ENCODE measurements around the gene ST6GALNAC1.

The ST6GALNAC1 gene

GRCh38 chr17:76582660-76583059, 60.9 kb downstream of the ST6GALNAC1 start:
- Histone ChIP-seq H3K79me2 (ENCODE audit: insufficient read depth, low read length) (no peaks in the 10 kb centered on the region), H3K9ac (ENCODE audit: low read length) (no peak overlapping the region), H3K36me3 (ENCODE audit: low read length) (no peaks in the 10 kb centered on the region), H3K4me3 (ENCODE audit: insufficient read depth, low read length, poor library complexity, severe bottlenecking) (no peak overlapping the region), H3K4me2 (ENCODE audit: low read depth, low read length, poor library complexity, severe bottlenecking) (no peak overlapping the region), H3K9me3 (ENCODE audit: insufficient read depth, low read length) (no peaks in the 10 kb centered on the region), H4K20me1 (ENCODE audit: low read depth, low read length) (no peaks in the 10 kb centered on the region), H3K9me2 (replicated peaks; ENCODE audit: insufficient read depth, low read length) (no peaks in the 10 kb centered on the region), H2AFZ (ENCODE audit: low read depth, low read length, severe bottlenecking) (no peak overlapping the region), H3K27me3 (ENCODE audit: low read length) (no peaks in the 10 kb centered on the region), H3F3A (ENCODE audit: insufficient read depth) (no peaks in the 10 kb centered on the region), H3K27ac (ENCODE audit: low read depth, low read length) (no peak overlapping the region)
- TF ChIP-seq EZH2phosphoT487 (conservative IDR thresholded peaks at IDR 0.05; ENCODE audit: low read length): no peak
- TF ChIP-seq CTCF (IDR thresholded peaks at IDR 0.05; ENCODE audit: insufficient read depth, low read length, poor library complexity, severe bottlenecking): no peak

DNA sequence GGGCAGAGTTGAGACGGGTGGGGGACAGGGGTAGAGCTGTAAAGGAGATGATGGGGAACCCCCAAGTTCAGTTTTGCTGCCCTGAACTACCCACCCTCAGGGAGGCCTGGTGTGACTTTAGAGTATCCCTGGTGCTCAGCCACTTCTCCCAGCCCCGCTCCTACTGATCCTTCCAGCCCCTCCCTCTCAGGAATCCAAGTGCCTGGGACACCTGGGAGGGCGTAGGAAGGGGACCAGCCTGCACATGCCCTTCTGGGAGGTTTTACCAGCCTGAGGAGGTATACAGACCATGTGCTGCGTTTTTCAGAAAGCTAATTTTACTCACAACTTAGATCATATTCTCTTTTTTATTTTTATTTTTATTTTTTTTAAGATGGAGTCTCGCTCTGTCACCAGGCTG, 62.0 kb downstream of the ST6GALNAC1 start:
- no peak overlapping the region for H3K4me2 ChIP-seq (ENCODE audit: low read depth, low read length, poor library complexity, severe bottlenecking)
- H3K4me3 ChIP-seq (ENCODE audit: insufficient read depth, low read length, poor library complexity, severe bottlenecking): no peak overlapping the region
- no peaks in the 10 kb centered on the region for H3K9me3 ChIP-seq (ENCODE audit: insufficient read depth, low read length)
- H3F3A ChIP-seq (ENCODE audit: insufficient read depth): no peaks in the 10 kb centered on the region
- H4K20me1 ChIP-seq (ENCODE audit: low read depth, low read length): no peaks in the 10 kb centered on the region
- no peaks in the 10 kb centered on the region for H3K79me2 ChIP-seq (ENCODE audit: insufficient read depth, low read length)
- no peaks in the 10 kb centered on the region for H3K27me3 ChIP-seq (ENCODE audit: low read length)
- H3K27ac ChIP-seq (ENCODE audit: low read depth, low read length): no peak overlapping the region
- no peak overlapping the region for H3K9ac ChIP-seq (ENCODE audit: low read length)
- TF ChIP-seq CTCF (IDR thresholded peaks at IDR 0.05; ENCODE audit: insufficient read depth, low read length, poor library complexity, severe bottlenecking) (no peak), EZH2phosphoT487 (conservative IDR thresholded peaks at IDR 0.05; ENCODE audit: low read length) (no peak)
- no peaks in the 10 kb centered on the region for H3K9me2 ChIP-seq (replicated peaks; ENCODE audit: insufficient read depth, low read length)
- no peaks in the 10 kb centered on the region for H3K36me3 ChIP-seq (ENCODE audit: low read length)
- H2AFZ ChIP-seq (ENCODE audit: low read depth, low read length, severe bottlenecking): no peak overlapping the region

GRCh38 chr17:76579281-76579680, 64.3 kb downstream of the ST6GALNAC1 start:
- TF ChIP-seq EZH2phosphoT487 (conservative IDR thresholded peaks at IDR 0.05; ENCODE audit: low read length) (no peak), CTCF (IDR thresholded peaks at IDR 0.05; ENCODE audit: insufficient read depth, low read length, poor library complexity, severe bottlenecking) (no peak)
- H3K27ac ChIP-seq (ENCODE audit: low read depth, low read length): no peak overlapping the region
- H4K20me1 ChIP-seq (ENCODE audit: low read depth, low read length): no peaks in the 10 kb centered on the region
- no peaks in the 10 kb centered on the region for H3K27me3 ChIP-seq (ENCODE audit: low read length)
- H3K9ac ChIP-seq (ENCODE audit: low read length): no peak overlapping the region
- H3K9me3 ChIP-seq (ENCODE audit: insufficient read depth, low read length): no peaks in the 10 kb centered on the region
- no peaks in the 10 kb centered on the region for H3F3A ChIP-seq (ENCODE audit: insufficient read depth)
- H3K36me3 ChIP-seq (ENCODE audit: low read length): no peaks in the 10 kb centered on the region
- H3K79me2 ChIP-seq (ENCODE audit: insufficient read depth, low read length): no peaks in the 10 kb centered on the region
- H3K9me2 ChIP-seq (replicated peaks; ENCODE audit: insufficient read depth, low read length): no peaks in the 10 kb centered on the region
- H3K4me3 ChIP-seq (ENCODE audit: insufficient read depth, low read length, poor library complexity, severe bottlenecking): no peak overlapping the region
- no peak overlapping the region for H2AFZ ChIP-seq (ENCODE audit: low read depth, low read length, severe bottlenecking)
- H3K4me2 ChIP-seq (ENCODE audit: low read depth, low read length, poor library complexity, severe bottlenecking): no peak overlapping the region
